ENCODE results near the gene ADAMTS5. TPM values are rescaled to one million over a fixed set of nuclear protein-coding genes. Genes with fewer than 3 reads are reported as not detected.

The ADAMTS5 gene
- total and polyA plus RNA-seq, 9 of the 15 experiments (the other 6 are each of a cell fraction or from before 2014, with no cell fraction given) = not detected

GRCh38 chr21:26939601-26940111, 27.2 kb downstream of the ADAMTS5 start:
- in situ Hi-C loops (cut with MboI) (no loop called here), intact Hi-C loops (cut with micrococcal nuclease) (no loop called here)
- H4K20me1 ChIP-seq (replicated peaks; ENCODE audit: control insufficient read depth, insufficient read depth, low read length) = no peaks in the 10 kb centered on the region
- no peak overlapping the region for H3K9ac ChIP-seq (ENCODE audit: insufficient read depth in 1 of 2, low read depth in 2 of 2, low read length in 2 of 2)
- 0% methylated on average over 2 of the region's 2 CpGs for WGBS (ENCODE audit: insufficient coverage, low coverage, missing lambda C conversion rate)
- ATAC-seq (no peak), FAIRE-seq (no peak), DNase-seq (ENCODE audit: extremely low read depth in 1 of 4, low spot score in 3 of 4) (no peak)
- H3K4me2 ChIP-seq (ENCODE audit: insufficient read depth, low read length) = no peak overlapping the region
- CTCF ChIA-PET (ENCODE audit: low intra/inter-chr PET ratio) = no interaction called here
- H3K27me3 ChIP-seq (ENCODE audit: control insufficient read depth in 2 of 2, insufficient read depth in 2 of 2, low read length in 2 of 2) = no peaks in the 10 kb centered on the region
- H2AFZ ChIP-seq (ENCODE audit: low read depth, low read length) = no peak overlapping the region
- no peak overlapping the region for H3K4me3 ChIP-seq
- no TSS peak for BruUV-seq (replicated peaks)
- no peaks in the 10 kb centered on the region for H3K36me3 ChIP-seq (ENCODE audit: control insufficient read depth, insufficient read depth, low read length)
- POLR2A ChIA-PET = no interaction called here
- H3K9me1 ChIP-seq (ENCODE audit: control insufficient read depth, insufficient read depth, low read length) = no peaks in the 10 kb centered on the region
- H3K9me3 ChIP-seq (replicated peaks; ENCODE audit: control insufficient read depth, insufficient read depth, low read depth, low read length) = no peaks in the 10 kb centered on the region
- no peak for TF ChIP-seq ELF2 (CRISPR knock-in tag; IDR thresholded peaks at IDR 0.05)
- no peak for TF ChIP-seq EWSR1 (IDR thresholded peaks at IDR 0.05; ENCODE audit: borderline replicate concordance, low read depth, partially characterized antibody)
- TF ChIP-seq, protein P1, sequence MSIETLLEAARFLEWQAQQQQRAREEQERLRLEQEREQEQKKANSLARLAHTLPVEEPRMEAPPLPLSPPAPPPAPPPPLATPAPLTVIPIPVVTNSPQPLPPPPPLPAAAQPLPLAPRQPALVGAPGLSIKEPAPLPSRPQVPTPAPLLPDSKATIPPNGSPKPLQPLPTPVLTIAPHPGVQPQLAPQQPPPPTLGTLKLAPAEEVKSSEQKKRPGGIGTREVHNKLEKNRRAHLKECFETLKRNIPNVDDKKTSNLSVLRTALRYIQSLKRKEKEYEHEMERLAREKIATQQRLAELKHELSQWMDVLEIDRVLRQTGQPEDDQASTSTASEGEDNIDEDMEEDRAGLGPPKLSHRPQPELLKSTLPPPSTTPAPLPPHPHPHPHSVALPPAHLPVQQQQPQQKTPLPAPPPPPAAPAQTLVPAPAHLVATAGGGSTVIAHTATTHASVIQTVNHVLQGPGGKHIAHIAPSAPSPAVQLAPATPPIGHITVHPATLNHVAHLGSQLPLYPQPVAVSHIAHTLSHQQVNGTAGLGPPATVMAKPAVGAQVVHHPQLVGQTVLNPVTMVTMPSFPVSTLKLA (conservative IDR thresholded peaks at IDR 0.05) = no peak
- no peaks in the 10 kb centered on the region for H3K4me1 ChIP-seq (replicated peaks in 1 of 2; ENCODE audit: control insufficient read depth in 2 of 2, insufficient read depth in 2 of 2, low read length in 2 of 2)
- no peak overlapping the region for H3K27ac ChIP-seq (ENCODE audit: extremely low read depth, low read depth, low read length)
- H3K79me2 ChIP-seq (ENCODE audit: control insufficient read depth, insufficient read depth, low read length) = no peaks in the 10 kb centered on the region

- FAIRE-seq (no peak), ATAC-seq (no peak), DNase-seq (ENCODE audit: extremely low read depth in 1 of 4, low spot score in 3 of 4) (no peak)
- ChIA-PET POLR2A (no interaction called here), CTCF (ENCODE audit: low intra/inter-chr PET ratio) (no interaction called here)
- Histone ChIP-seq H3K9me1 (ENCODE audit: control insufficient read depth, insufficient read depth, low read length) (no peaks in the 10 kb centered on the region), H3K9ac (ENCODE audit: insufficient read depth in 1 of 2, low read depth in 2 of 2, low read length in 2 of 2) (no peak overlapping the region), H3K4me3 (no peak overlapping the region), H3K9me3 (replicated peaks; ENCODE audit: control insufficient read depth, insufficient read depth, low read depth, low read length) (0 out of 2 replicates have a peak, but pooled peaks cover 2% of the 10 kb centered on the region), H3K27me3 (ENCODE audit: control insufficient read depth in 2 of 2, insufficient read depth in 2 of 2, low read length in 2 of 2) (no peaks in the 10 kb centered on the region), H3K36me3 (ENCODE audit: control insufficient read depth, insufficient read depth, low read length) (no peaks in the 10 kb centered on the region), H4K20me1 (replicated peaks; ENCODE audit: control insufficient read depth, insufficient read depth, low read length) (no peaks in the 10 kb centered on the region), H3K27ac (ENCODE audit: extremely low read depth, low read depth, low read length) (no peak overlapping the region), H3K4me1 (replicated peaks in 1 of 2; ENCODE audit: control insufficient read depth in 2 of 2, insufficient read depth in 2 of 2, low read length in 2 of 2) (no peaks in the 10 kb centered on the region), H3K79me2 (ENCODE audit: control insufficient read depth, insufficient read depth, low read length) (no peaks in the 10 kb centered on the region), H3K4me2 (ENCODE audit: insufficient read depth, low read length) (no peak overlapping the region), H2AFZ (ENCODE audit: low read depth, low read length) (no peak overlapping the region)
- in situ Hi-C loops (cut with MboI) = no loop called here
- WGBS (ENCODE audit: insufficient coverage, low coverage, missing lambda C conversion rate) = 0% methylated on average over 5 of the region's 5 CpGs
- BruUV-seq (replicated peaks) = no TSS peak
- intact Hi-C loops (cut with micrococcal nuclease) = no loop called here
- no peak for TF ChIP-seq TRIM24 (IDR thresholded peaks at IDR 0.05)
- no peak for TF ChIP-seq TCF15 (CRISPR knock-in tag; IDR thresholded peaks at IDR 0.05)
- TF ChIP-seq, protein P2, sequence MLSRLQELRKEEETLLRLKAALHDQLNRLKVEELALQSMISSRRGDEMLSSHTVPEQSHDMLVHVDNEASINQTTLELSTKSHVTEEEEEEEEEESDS (CRISPR knock-in tag; IDR thresholded peaks at IDR 0.05) = no peak
- TF ChIP-seq HBP1 (CRISPR knock-in tag; IDR thresholded peaks at IDR 0.05) = no peak
- TF ChIP-seq HOXB6 (CRISPR knock-in tag; IDR thresholded peaks at IDR 0.05; ENCODE audit: borderline replicate concordance) = no peak
- no peak for TF ChIP-seq CHD4 (IDR thresholded peaks at IDR 0.05; ENCODE audit: insufficient read depth, insufficient replicate concordance, low read depth, low read length, poor library complexity, severe bottlenecking)
- TF ChIP-seq SUPT5H (IDR thresholded peaks at IDR 0.05) = no peak
- TF ChIP-seq HSF4 (CRISPR knock-in tag; IDR thresholded peaks at IDR 0.05; ENCODE audit: borderline replicate concordance) = no peak
- TF ChIP-seq NCOA1 (IDR thresholded peaks at IDR 0.05; ENCODE audit: low read depth) = no peak
- no peak for TF ChIP-seq ZNF311 (CRISPR knock-in tag; IDR thresholded peaks at IDR 0.05)
- TF ChIP-seq ZNF232 (CRISPR knock-in tag; IDR thresholded peaks at IDR 0.05) = no peak
These were observed 30.2 kb downstream of the ADAMTS5 start for GRCh38 chr21:26936641-26937040.

All from K562 (cell line).